Measurements from ENCODE around the gene SLC2A6. TPM values are rescaled to one million over a fixed set of nuclear protein-coding genes. Genes with fewer than 3 reads are reported as not detected.

The SLC2A6 gene
- total RNA-seq, 1 experiment from 2014 or later, result 18.7 TPM

GRCh38 chr9:133440874-133441273 lies 38.0 kb downstream of the SLC2A6 start:
- no peak for TF ChIP-seq CTCF (conservative IDR thresholded peaks at IDR 0.05)
- no peak overlapping the region for H2BK15ac ChIP-seq (ENCODE audit: low read depth, low read length)
- Mint-ChIP-seq H3K27ac (no peak overlapping the region; a peak in 2 of 7 replicates), H3K9me3 (no peaks in the 10 kb centered on the region), H3K4me3 (no peak overlapping the region), H3K36me3 (ENCODE audit: insufficient read depth in 1 of 3, low read depth in 3 of 3) (no peaks in the 10 kb centered on the region; a peak in 1 of 7 replicates), H3K27me3 (ENCODE audit: low read depth) (no peaks in the 10 kb centered on the region), H3K4me1 (no peaks in the 10 kb centered on the region)
- no peak overlapping the region for H3K4ac ChIP-seq (ENCODE audit: low read depth, low read length)
- no peak overlapping the region for H3K14ac ChIP-seq (ENCODE audit: insufficient read depth, low read length)
- no peak overlapping the region for H3K23ac ChIP-seq (ENCODE audit: insufficient read length, low read depth, low read length)
- H3K79me1 ChIP-seq (ENCODE audit: insufficient read depth, low read depth, low read length, poor library complexity, severe bottlenecking), result no peaks in the 10 kb centered on the region
- H3K4me1 ChIP-seq (ENCODE audit: insufficient read depth, low read length), result no peaks in the 10 kb centered on the region
- H4K5ac ChIP-seq (ENCODE audit: insufficient read length, low read depth, low read length), result no peak overlapping the region
- H3K18ac ChIP-seq (ENCODE audit: insufficient read length, low read depth, low read length), result no peak overlapping the region
- H4K8ac ChIP-seq (replicated peaks; ENCODE audit: insufficient read length, low read depth, low read length), result no peak overlapping the region
- H4K20me1 ChIP-seq (ENCODE audit: control insufficient read depth, insufficient read depth, insufficient read length), result no peaks in the 10 kb centered on the region
- H3K27me3 ChIP-seq (ENCODE audit: insufficient read depth, low read length), result no peaks in the 10 kb centered on the region
- no peaks in the 10 kb centered on the region for H3K9me3 ChIP-seq (ENCODE audit: control insufficient read depth, low read depth, low read length)
- no peak overlapping the region for H3K27ac ChIP-seq (ENCODE audit: insufficient read length, low read depth, low read length)
- no peak overlapping the region for H3K4me2 ChIP-seq (ENCODE audit: insufficient read depth, insufficient read length, low read length)
- H2BK12ac ChIP-seq (ENCODE audit: insufficient read length, low read depth, low read length), result no peak overlapping the region
- H2AK5ac ChIP-seq (ENCODE audit: insufficient read length, low read length), result no peak overlapping the region
- no peak for DNase-seq
- H3K79me2 ChIP-seq (ENCODE audit: insufficient read depth, low read length), result no peaks in the 10 kb centered on the region
- no peak overlapping the region for H2BK120ac ChIP-seq (ENCODE audit: low read depth, low read length, poor library complexity, severe bottlenecking)
- no peak overlapping the region for H3T11ph ChIP-seq (ENCODE audit: low read length)
- WGBS (ENCODE audit: extremely low coverage, insufficient read length, low lambda C conversion rate), result no CpG with 5 or more reads among the region's 12 CpGs
- no peak overlapping the region for H2AFZ ChIP-seq (ENCODE audit: low read length)
- H3K9ac ChIP-seq (ENCODE audit: extremely low read depth, insufficient read length, low read length), result no peak overlapping the region
- no peak overlapping the region for H4K91ac ChIP-seq (ENCODE audit: insufficient read length, low read depth, low read length)
- H3K23me2 ChIP-seq (ENCODE audit: insufficient read length, low read depth, low read length, poor library complexity, severe bottlenecking), result no peaks in the 10 kb centered on the region
- no peak overlapping the region for H3K56ac ChIP-seq (ENCODE audit: insufficient read length, low read depth, low read length)
- H2BK5ac ChIP-seq (ENCODE audit: insufficient read length, low read length), result no peak overlapping the region
- H2BK20ac ChIP-seq (ENCODE audit: low read depth, low read length, poor library complexity, severe bottlenecking), result no peak overlapping the region
